ENCODE data around the gene DTWD2.

GRCh38 chr5:119033135-119033534, 44.8 kb upstream of the DTWD2 start:
- no peak for TF ChIP-seq POLR2A (IDR thresholded peaks at IDR 0.05)
- TF ChIP-seq EP300 (IDR thresholded peaks at IDR 0.05), result no peak
- no peak for TF ChIP-seq CTCF (IDR thresholded peaks at IDR 0.05)
- TF ChIP-seq POLR2AphosphoS5 (IDR thresholded peaks at IDR 0.05), result no peak
